OCI-LY1 (cell line): ENCODE measurements around the gene TEC.

Experiments
- CTCF ChIP-seq: fragments of 200-600 bp; sonication (generic), shearing (Covaris generic); IDR thresholded peaks from 2 replicates; pipeline ENCODE4 v1.5.1; 2017; ENCODE audit warnings: mild to moderate bottlenecking, antibody characterized with exemption, low read length, moderate library complexity, mixed read lengths
- EZH2 ChIP-seq: fragments of 200-600 bp; sonication (generic), shearing (Covaris generic); IDR thresholded peaks from 2 replicates; pipeline ENCODE4 v1.8.0; 2017; ENCODE audit warnings: borderline replicate concordance, mixed run types, mild to moderate bottlenecking, antibody characterized with exemption, low read length, moderate library complexity, mixed read lengths

GRCh38 chr4:48225368-48226141 is 44.1 kb downstream of the TEC start:
- no peak for TF ChIP-seq CTCF
- no peak for TF ChIP-seq EZH2
